ENCODE measurements around the gene WWC2. TPM values are rescaled to one million over a fixed set of nuclear protein-coding genes. Genes with fewer than 3 reads are reported as not detected.

Gene WWC2
- total RNA-seq, 1 experiment from 2014 or later, result 39.0 TPM

DNA sequence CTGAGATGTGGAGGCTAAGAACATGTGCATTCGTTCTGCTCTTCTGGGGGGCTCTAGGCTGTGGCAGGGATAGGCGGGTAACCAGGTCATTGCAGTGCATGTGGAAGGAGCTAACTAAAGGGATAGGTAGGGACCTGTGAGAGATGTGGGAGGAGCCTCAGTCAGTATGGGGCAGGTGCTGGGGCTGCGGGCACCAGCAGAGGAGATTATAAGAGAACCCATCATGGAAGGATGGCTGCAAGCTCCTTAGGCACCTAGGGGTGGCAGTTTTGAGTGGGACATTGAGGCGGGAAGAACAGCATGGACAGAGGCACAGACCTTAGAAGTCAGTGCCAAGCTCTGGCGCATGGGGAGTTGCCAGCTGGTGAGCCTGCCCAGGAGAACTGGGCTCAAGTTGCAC, 213.8 kb downstream of the WWC2 start:
- H3K4me1 Mint-ChIP-seq (ENCODE audit: low read depth, unreplicated experiment), result no peaks in the 10 kb centered on the region
- BruUV-seq (replicated peaks), result no TSS peak
- DNase-seq, result no peak
- H3K9me3 Mint-ChIP-seq (ENCODE audit: low read depth, unreplicated experiment), result no peaks in the 10 kb centered on the region
- H3K4me3 Mint-ChIP-seq (ENCODE audit: low read depth, unreplicated experiment), result no peak overlapping the region
- no peaks in the 10 kb centered on the region for H3K36me3 Mint-ChIP-seq (ENCODE audit: insufficient read depth, unreplicated experiment)
- TF ChIP-seq, protein P1, sequence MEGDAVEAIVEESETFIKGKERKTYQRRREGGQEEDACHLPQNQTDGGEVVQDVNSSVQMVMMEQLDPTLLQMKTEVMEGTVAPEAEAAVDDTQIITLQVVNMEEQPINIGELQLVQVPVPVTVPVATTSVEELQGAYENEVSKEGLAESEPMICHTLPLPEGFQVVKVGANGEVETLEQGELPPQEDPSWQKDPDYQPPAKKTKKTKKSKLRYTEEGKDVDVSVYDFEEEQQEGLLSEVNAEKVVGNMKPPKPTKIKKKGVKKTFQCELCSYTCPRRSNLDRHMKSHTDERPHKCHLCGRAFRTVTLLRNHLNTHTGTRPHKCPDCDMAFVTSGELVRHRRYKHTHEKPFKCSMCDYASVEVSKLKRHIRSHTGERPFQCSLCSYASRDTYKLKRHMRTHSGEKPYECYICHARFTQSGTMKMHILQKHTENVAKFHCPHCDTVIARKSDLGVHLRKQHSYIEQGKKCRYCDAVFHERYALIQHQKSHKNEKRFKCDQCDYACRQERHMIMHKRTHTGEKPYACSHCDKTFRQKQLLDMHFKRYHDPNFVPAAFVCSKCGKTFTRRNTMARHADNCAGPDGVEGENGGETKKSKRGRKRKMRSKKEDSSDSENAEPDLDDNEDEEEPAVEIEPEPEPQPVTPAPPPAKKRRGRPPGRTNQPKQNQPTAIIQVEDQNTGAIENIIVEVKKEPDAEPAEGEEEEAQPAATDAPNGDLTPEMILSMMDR (IDR thresholded peaks at IDR 0.05; ENCODE audit: unreplicated experiment), result no peak
- CTCF ChIA-PET, result no interaction called here
- no peak overlapping the region for H3K27ac Mint-ChIP-seq (ENCODE audit: unreplicated experiment)
- no peaks in the 10 kb centered on the region for H3K27me3 Mint-ChIP-seq (ENCODE audit: unreplicated experiment)
- intact Hi-C loops (cut with micrococcal nuclease; ENCODE audit: unreplicated experiment), result no loop called here

DNA sequence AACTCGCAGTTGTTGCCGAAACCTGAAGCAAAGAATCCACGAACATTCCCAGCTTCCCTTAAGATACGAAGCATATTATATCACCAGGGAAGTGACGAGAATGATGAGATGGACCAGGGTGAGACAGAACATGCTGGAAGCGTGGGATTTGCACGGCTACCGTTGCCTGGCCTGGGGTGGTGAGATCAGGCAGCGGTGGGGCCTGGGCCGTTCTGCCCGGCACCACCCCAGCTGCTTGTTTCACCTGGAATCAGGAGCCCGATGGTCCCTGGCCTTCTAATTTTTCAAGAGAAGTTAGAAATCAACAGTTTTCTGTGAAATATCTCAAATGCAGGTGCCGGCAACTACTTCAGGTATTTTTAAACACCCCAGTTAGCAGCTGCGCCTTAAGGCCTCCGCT, 215.3 kb downstream of the WWC2 start:
- DNase-seq, result no peak
- intact Hi-C loops (cut with micrococcal nuclease; ENCODE audit: unreplicated experiment), result no loop called here
- Mint-ChIP-seq H3K27ac (ENCODE audit: unreplicated experiment) (no peak overlapping the region), H3K9me3 (ENCODE audit: low read depth, unreplicated experiment) (no peaks in the 10 kb centered on the region), H3K27me3 (ENCODE audit: unreplicated experiment) (no peaks in the 10 kb centered on the region), H3K36me3 (ENCODE audit: insufficient read depth, unreplicated experiment) (no peaks in the 10 kb centered on the region), H3K4me1 (ENCODE audit: low read depth, unreplicated experiment) (no peaks in the 10 kb centered on the region), H3K4me3 (ENCODE audit: low read depth, unreplicated experiment) (no peak overlapping the region)
- no TSS peak for BruUV-seq (replicated peaks)
- TF ChIP-seq, protein P1 (IDR thresholded peaks at IDR 0.05; ENCODE audit: unreplicated experiment), result no peak
- CTCF ChIA-PET, result no interaction called here

DNA sequence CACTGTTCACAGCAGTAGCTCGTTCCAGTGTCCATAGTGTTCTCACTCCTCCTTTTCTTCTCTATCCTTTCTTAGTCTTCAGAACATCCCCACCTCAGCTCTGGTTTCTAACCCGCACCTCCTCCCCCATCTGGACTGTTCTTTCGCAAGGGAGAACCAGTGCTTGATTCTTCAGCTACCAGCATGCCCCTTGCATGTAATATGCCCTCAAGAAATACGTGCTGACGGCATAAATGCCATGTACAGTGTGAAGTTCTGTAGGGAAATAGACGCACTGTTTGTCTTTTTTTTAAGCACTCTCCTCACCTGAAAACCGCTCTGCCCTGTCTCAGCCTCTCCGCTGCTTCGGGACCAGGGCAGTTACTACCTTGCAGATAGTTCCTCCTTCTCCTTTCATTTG, 215.7 kb downstream of the WWC2 start:
- Mint-ChIP-seq H3K27ac (ENCODE audit: unreplicated experiment) (no peak overlapping the region), H3K9me3 (ENCODE audit: low read depth, unreplicated experiment) (no peaks in the 10 kb centered on the region), H3K27me3 (ENCODE audit: unreplicated experiment) (no peaks in the 10 kb centered on the region), H3K36me3 (ENCODE audit: insufficient read depth, unreplicated experiment) (no peaks in the 10 kb centered on the region), H3K4me1 (ENCODE audit: low read depth, unreplicated experiment) (no peaks in the 10 kb centered on the region), H3K4me3 (ENCODE audit: low read depth, unreplicated experiment) (no peak overlapping the region)
- intact Hi-C loops (cut with micrococcal nuclease; ENCODE audit: unreplicated experiment), result no loop called here
- BruUV-seq (replicated peaks), result no TSS peak
- DNase-seq, result no peak
- TF ChIP-seq, protein P1 (IDR thresholded peaks at IDR 0.05; ENCODE audit: unreplicated experiment), result no peak
- CTCF ChIA-PET, result no interaction called here

DNA sequence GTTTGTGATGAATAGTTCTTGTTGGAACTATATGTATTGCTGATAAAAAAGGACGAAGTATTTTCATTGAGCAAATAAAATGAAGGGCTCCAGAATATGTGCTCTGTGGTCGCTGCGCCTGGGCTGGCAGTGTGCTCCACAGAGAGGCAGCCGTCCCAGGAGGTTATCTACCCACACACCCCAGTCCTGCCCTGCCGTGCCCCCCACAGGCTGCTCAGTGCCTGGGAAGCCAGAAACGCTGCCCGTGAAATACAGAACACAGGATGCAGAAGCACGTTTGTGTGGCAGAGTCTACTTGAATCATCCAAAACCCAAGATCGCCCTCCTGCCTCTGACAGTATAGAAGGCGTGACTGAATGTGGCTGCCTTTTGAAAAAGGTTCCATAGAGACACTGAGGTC, 219.6 kb downstream of the WWC2 start:
- H3K9me3 Mint-ChIP-seq (ENCODE audit: low read depth, unreplicated experiment), result no peaks in the 10 kb centered on the region
- intact Hi-C loops (cut with micrococcal nuclease; ENCODE audit: unreplicated experiment), result no loop called here
- CTCF ChIA-PET, result no interaction called here
- no peaks in the 10 kb centered on the region for H3K27me3 Mint-ChIP-seq (ENCODE audit: unreplicated experiment)
- no TSS peak for BruUV-seq (replicated peaks)
- no peaks in the 10 kb centered on the region for H3K36me3 Mint-ChIP-seq (ENCODE audit: insufficient read depth, unreplicated experiment)
- no peak for DNase-seq
- H3K27ac Mint-ChIP-seq (ENCODE audit: unreplicated experiment), result no peak overlapping the region
- no peak overlapping the region for H3K4me3 Mint-ChIP-seq (ENCODE audit: low read depth, unreplicated experiment)
- TF ChIP-seq, protein P1 (IDR thresholded peaks at IDR 0.05; ENCODE audit: unreplicated experiment), result no peak
- no peaks in the 10 kb centered on the region for H3K4me1 Mint-ChIP-seq (ENCODE audit: low read depth, unreplicated experiment)
